ENCODE results near the gene ATP2B2. TPM values are rescaled to one million over a fixed set of nuclear protein-coding genes. Genes with fewer than 3 reads are reported as not detected.

Gene ATP2B2
- polyA plus RNA-seq, 3 donors, result not detected

GRCh38 chr3:10432931-10433330, 72.5 kb downstream of the ATP2B2 start:
- WGBS (ENCODE audit: insufficient coverage), result 90% methylated on average over 2 of the region's 2 CpGs
- H3K36me3 Mint-ChIP-seq, result no peaks in the 10 kb centered on the region
- H2AFZ ChIP-seq (ENCODE audit: insufficient read depth, low read depth, low read length, poor library complexity, severe bottlenecking), result no peak overlapping the region
- intact Hi-C loops (cut with micrococcal nuclease), result no loop called here
- peaks cover 0 to 2% (median 0%) of the 10 kb centered on the region in 7 donors for H3K9me3 Mint-ChIP-seq
- no peak for DNase-seq
- no peak overlapping the region for H3K4me3 ChIP-seq (replicated peaks in 1 of 3; ENCODE audit: low read depth in 2 of 3, low read length in 3 of 3)
- no peak overlapping the region for H3K9ac ChIP-seq (ENCODE audit: insufficient read depth, low read length, poor library complexity, severe bottlenecking)
- no peaks in the 10 kb centered on the region for H4K20me1 ChIP-seq (ENCODE audit: insufficient read depth, low read length)
- no peaks in the 10 kb centered on the region for H3K4me1 Mint-ChIP-seq
- H3K27ac Mint-ChIP-seq, result no peak overlapping the region
- no peaks in the 10 kb centered on the region for H3K36me3 ChIP-seq (replicated peaks in 1 of 2; ENCODE audit: control insufficient read depth in 1 of 2, insufficient read depth in 2 of 2, low read length in 2 of 2)
- no peaks in the 10 kb centered on the region for H3K4me1 ChIP-seq (ENCODE audit: control insufficient read depth in 1 of 2, insufficient read depth in 2 of 2, low read length in 2 of 2)
- no peaks in the 10 kb centered on the region for H3K27me3 ChIP-seq (ENCODE audit: control insufficient read depth in 2 of 2, insufficient read depth in 2 of 2, low read length in 2 of 2)
- no peak overlapping the region for H3K27ac ChIP-seq (ENCODE audit: low read depth in 1 of 2, low read length in 2 of 2)
- no peak overlapping the region for H3K4me3 Mint-ChIP-seq
- no peak for TF ChIP-seq CTCF (IDR thresholded peaks at IDR 0.05)
- peaks cover 4 to 7% (median 6%) of the 10 kb centered on the region in 3 donors for H3K27me3 Mint-ChIP-seq (ENCODE audit: low read depth in 3 of 3)
- H3K79me2 ChIP-seq (ENCODE audit: insufficient read depth, low read length), result no peaks in the 10 kb centered on the region
- H3K9me3 ChIP-seq (replicated peaks in 1 of 2; ENCODE audit: control insufficient read depth in 1 of 2, insufficient read depth in 1 of 2, low read length in 2 of 2), result no peaks in the 10 kb centered on the region
- H3K4me2 ChIP-seq (replicated peaks; ENCODE audit: extremely low read depth, low read length, poor library complexity, severe bottlenecking), result no peak overlapping the region

GRCh38 chr3:10432156-10432845, 73.1 kb downstream of the ATP2B2 start:
- no peaks in the 10 kb centered on the region for H3K4me1 ChIP-seq (ENCODE audit: control insufficient read depth in 1 of 2, insufficient read depth in 2 of 2, low read length in 2 of 2)
- WGBS (ENCODE audit: insufficient coverage), result 93% methylated on average over 13 of the region's 16 CpGs
- no peak for TF ChIP-seq CTCF (IDR thresholded peaks at IDR 0.05)
- no peak overlapping the region for H3K27ac ChIP-seq (ENCODE audit: low read depth in 1 of 2, low read length in 2 of 2)
- no peak overlapping the region for H3K4me2 ChIP-seq (replicated peaks; ENCODE audit: extremely low read depth, low read length, poor library complexity, severe bottlenecking)
- H3K27me3 ChIP-seq (ENCODE audit: control insufficient read depth in 2 of 2, insufficient read depth in 2 of 2, low read length in 2 of 2), result no peaks in the 10 kb centered on the region
- no peaks in the 10 kb centered on the region for H4K20me1 ChIP-seq (ENCODE audit: insufficient read depth, low read length)
- H2AFZ ChIP-seq (ENCODE audit: insufficient read depth, low read depth, low read length, poor library complexity, severe bottlenecking), result no peak overlapping the region
- Mint-ChIP-seq H3K27ac (no peak overlapping the region), H3K27me3 (ENCODE audit: low read depth in 3 of 3) (peaks cover 4 to 8% (median 7%) of the 10 kb centered on the region in 3 donors), H3K9me3 (peaks cover 0 to 2% (median 0%) of the 10 kb centered on the region in 7 donors), H3K4me1 (no peaks in the 10 kb centered on the region), H3K36me3 (no peaks in the 10 kb centered on the region), H3K4me3 (no peak overlapping the region)
- DNase-seq, result no peak
- H3K9me3 ChIP-seq (replicated peaks in 1 of 2; ENCODE audit: control insufficient read depth in 1 of 2, insufficient read depth in 1 of 2, low read length in 2 of 2), result no peaks in the 10 kb centered on the region
- no peak overlapping the region for H3K4me3 ChIP-seq (replicated peaks in 1 of 3; ENCODE audit: low read depth in 2 of 3, low read length in 3 of 3)
- no peak overlapping the region for H3K9ac ChIP-seq (ENCODE audit: insufficient read depth, low read length, poor library complexity, severe bottlenecking)
- H3K36me3 ChIP-seq (replicated peaks in 1 of 2; ENCODE audit: control insufficient read depth in 1 of 2, insufficient read depth in 2 of 2, low read length in 2 of 2), result no peaks in the 10 kb centered on the region
- intact Hi-C loops (cut with micrococcal nuclease), result no loop called here
- no peaks in the 10 kb centered on the region for H3K79me2 ChIP-seq (ENCODE audit: insufficient read depth, low read length)
